GM12874 (cell line): Measurements from ENCODE around the gene ZBTB20.

Experiments
- TF ChIP-seq, protein P1 (sequence below): IDR thresholded peaks from 2 replicates; pipeline ENCODE4 v1.5.1; 2011; ENCODE audit warnings: low read depth, mild to moderate bottlenecking, control low read depth, low read length, moderate library complexity; ENCODE audit not compliant: insufficient read depth

The ZBTB20 gene

DNA sequence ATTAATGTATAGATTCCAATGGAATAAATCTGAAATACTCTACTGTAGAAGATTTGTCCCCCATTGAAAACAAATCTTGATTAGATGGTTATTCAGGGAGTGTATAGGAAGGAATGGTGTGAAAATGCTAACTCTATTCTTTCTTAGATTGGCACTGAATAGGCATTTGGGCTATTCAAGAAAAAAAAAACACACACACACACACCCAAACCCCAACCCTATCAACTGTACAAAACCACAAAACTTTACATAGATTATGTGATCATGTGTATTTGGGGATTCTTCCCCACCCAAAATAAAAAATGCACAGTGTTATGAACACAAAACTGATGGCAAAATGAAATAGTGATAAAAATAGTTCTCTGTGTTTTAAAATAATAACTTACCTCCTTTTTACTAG, 791.4 kb downstream of the ZBTB20 start:
- TF ChIP-seq, protein P1, sequence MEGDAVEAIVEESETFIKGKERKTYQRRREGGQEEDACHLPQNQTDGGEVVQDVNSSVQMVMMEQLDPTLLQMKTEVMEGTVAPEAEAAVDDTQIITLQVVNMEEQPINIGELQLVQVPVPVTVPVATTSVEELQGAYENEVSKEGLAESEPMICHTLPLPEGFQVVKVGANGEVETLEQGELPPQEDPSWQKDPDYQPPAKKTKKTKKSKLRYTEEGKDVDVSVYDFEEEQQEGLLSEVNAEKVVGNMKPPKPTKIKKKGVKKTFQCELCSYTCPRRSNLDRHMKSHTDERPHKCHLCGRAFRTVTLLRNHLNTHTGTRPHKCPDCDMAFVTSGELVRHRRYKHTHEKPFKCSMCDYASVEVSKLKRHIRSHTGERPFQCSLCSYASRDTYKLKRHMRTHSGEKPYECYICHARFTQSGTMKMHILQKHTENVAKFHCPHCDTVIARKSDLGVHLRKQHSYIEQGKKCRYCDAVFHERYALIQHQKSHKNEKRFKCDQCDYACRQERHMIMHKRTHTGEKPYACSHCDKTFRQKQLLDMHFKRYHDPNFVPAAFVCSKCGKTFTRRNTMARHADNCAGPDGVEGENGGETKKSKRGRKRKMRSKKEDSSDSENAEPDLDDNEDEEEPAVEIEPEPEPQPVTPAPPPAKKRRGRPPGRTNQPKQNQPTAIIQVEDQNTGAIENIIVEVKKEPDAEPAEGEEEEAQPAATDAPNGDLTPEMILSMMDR = no peak

DNA sequence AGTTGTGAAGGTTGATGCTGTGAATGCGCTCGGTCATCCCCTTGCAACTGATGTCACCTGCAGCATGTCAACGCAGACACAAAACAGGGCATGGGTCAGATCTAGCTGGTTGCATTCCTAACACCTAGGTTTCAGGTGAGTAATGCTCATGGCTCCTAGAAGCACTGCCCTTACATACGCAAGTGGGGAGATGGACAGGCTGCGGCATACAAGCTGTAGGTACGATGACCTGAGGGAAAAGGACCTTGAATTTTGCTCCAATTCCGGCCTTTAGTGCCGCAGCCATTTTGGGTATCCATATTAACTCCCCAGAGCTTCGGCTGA, 795.3 kb downstream of the ZBTB20 start:
- TF ChIP-seq, protein P1 = no peak

DNA sequence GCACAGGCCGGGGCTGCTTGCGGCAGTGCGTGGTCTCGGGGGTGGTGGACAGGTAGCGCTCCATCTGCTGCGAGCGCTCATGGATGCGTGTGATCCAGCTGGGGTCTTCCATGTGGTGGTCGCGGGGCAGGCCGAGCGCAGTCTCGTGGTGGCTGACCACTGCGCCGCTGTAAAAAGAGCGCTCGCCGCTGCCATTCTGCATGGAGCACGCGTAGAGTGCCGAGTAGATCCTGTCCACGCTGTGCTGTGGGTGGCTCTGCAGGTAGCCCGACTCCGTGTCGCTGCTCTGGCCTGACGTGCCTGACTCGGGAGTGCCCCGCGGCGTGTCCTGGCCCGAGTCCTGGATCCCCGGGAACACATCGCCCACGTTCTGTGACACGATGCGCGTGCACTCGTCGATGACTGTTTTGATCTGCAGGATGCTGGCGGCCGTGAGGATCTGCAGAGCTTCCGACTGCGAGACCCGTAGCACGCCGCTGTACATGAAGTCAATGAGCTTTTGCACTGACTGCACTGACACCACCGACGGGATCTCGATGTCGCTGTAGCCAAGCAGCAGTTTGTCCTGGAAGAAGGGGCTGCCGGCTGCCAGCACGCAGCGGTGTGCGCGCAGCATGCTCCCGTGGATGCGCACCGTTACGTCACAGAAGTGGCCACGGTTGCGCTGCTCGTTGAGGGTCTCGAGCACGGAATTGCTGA, 795.8 kb downstream of the ZBTB20 start:
- TF ChIP-seq, protein P1 = no peak

DNA sequence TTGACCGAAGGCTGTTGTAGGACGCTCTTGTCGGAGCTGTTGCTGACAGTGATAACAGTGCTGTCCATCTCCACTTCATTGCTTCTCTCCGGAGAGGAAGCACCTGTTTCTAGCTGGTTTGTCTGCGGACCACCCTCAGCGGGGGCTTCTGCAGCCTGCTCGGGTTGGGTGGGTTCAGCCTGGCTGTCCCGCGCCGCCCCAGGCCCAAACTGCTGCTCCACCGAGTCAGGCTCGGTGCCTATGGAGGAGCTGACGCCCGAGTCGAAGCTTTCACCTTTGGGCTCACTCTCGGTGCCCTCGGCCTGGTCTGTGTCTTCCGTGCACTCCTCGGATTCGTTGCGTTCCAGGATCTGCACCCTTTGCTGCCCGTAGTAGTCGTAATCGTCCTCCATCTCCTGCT, 796.4 kb downstream of the ZBTB20 start:
- TF ChIP-seq, protein P1 = no peak

DNA sequence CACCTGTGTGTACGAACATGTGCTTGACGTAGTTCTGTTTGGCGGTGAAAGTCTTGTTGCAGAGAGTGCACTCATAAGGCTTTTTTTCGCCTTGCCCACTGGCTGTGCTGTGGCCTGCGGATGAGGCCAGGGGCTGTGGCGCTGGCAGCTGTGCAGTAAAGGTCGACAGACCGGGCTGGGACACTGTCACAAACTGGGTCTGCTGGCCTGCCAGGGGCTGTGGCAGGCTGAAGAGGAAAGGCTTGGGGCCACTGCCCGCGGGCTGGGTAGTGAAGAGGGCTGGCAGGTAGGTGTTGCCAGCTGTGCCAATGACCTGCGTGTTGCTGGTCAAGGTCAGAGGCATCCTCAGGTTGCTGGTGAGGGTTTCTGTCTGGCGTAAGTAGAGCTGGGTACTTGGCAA, 796.8 kb downstream of the ZBTB20 start:
- TF ChIP-seq, protein P1 = no peak

DNA sequence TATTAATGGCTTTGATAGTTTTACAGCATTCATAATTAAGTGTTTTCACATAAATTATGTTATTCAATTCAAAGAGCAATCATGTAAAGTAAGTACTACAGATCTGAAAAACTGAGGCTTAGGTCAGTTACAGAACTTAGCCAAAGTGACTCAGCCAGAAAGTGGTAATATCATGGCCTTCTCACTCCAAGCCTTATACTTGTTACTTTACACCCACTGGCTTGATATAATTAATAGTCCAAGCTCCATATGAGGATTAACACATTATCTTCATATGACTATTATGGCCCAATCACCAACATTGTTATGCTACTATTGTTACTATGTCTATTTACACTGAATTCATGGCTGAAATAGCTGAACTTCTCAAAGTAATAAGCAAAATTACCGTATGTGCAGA, 802.6 kb downstream of the ZBTB20 start:
- TF ChIP-seq, protein P1 = no peak

DNA sequence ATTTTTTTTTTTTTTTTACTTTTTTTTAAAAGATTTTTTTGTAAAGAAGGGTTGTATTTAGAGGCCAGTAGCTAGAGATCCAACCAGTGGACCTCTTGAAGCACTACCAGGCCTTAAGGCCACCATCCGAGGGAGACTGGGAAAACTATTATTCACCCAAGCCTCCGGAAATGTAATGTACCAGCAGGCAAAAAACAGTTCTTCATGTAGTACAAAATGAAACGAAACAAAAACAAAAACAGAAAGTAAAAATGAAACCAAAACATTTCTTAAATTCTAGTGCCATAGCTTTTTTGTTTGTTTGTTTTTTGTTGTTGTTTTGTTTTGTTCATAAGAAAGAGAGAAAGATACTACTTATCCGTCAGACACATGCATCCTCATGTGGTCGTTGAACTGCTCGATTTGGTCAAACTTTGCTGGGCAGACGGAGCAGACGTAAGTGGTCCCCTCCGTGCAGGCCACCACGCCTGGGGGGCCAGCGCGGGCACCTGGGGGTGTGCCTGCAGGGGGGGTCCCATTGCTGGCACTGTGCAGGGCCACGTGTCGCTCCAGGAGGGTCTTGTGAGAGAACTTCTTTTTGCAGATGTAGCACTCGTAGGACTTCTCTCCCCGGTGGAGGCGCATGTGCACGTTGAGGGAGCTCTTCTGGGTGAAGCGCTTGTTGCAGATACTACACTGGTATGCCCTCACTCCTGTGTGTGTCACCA, 808.3 kb downstream of the ZBTB20 start:
- TF ChIP-seq, protein P1 = no peak
